ENCODE results near the gene ST6GAL1. TPM values are rescaled to one million over a fixed set of nuclear protein-coding genes. Genes with fewer than 3 reads are reported as not detected.
A peak's percentile ranks its signal among the peaks of the same experiment; 100 is the strongest.

ST6GAL1 gene
- total and polyA plus RNA-seq, 4 donors = 15.1 to 113 (median 60.4) TPM

GRCh38 chr3:186937017-186937875 lies 6.9 kb downstream of the ST6GAL1 start:
- no peak overlapping the region for H3K4me3 ChIP-seq
- DNase-seq = no peak
- H3K4me1 ChIP-seq (ENCODE audit: control insufficient read depth in 5 of 5, insufficient read depth in 5 of 5, low read length in 5 of 5) = peaks cover 6 to 24% (median 20%) of the 10 kb centered on the region in 5 donors
- peaks cover 0 to 5% (median 0%) of the 10 kb centered on the region in 4 donors for H3K36me3 ChIP-seq (ENCODE audit: control insufficient read depth in 4 of 4, insufficient read depth in 4 of 4, low read length in 4 of 4)
- H3K27me3 ChIP-seq (ENCODE audit: control insufficient read depth in 3 of 3, insufficient read depth in 3 of 3, low read length in 2 of 3) = no peaks in the 10 kb centered on the region
- ATAC-seq (ENCODE audit: insufficient read depth, low FRiP score) = no peak
- no peak overlapping the region for H3K9ac ChIP-seq (ENCODE audit: insufficient read depth in 1 of 2, low read length in 2 of 2)
- H3K27ac ChIP-seq (ENCODE audit: low read depth in 1 of 2, low read length in 1 of 2) = peak overlapping the region in 1 of 2 donors; percentile 68
- 78 to 92% methylated on average over 10 of the region's 10 CpGs for WGBS, 2 donors
- no peak for TF ChIP-seq CTCF (IDR thresholded peaks at IDR 0.05; ENCODE audit: control extremely low read depth, extremely low read depth)
- no peaks in the 10 kb centered on the region for H3K9me3 ChIP-seq (ENCODE audit: control insufficient read depth in 4 of 4, insufficient read depth in 3 of 4, low read length in 3 of 4)

GRCh38 chr3:186938716-186939115 lies 8.4 kb downstream of the ST6GAL1 start:
- Histone ChIP-seq H3K9ac (ENCODE audit: insufficient read depth in 1 of 2, low read length in 2 of 2) (no peak overlapping the region), H3K27me3 (ENCODE audit: control insufficient read depth in 3 of 3, insufficient read depth in 3 of 3, low read length in 2 of 3) (no peaks in the 10 kb centered on the region), H3K4me1 (ENCODE audit: control insufficient read depth in 5 of 5, insufficient read depth in 5 of 5, low read length in 5 of 5) (peaks cover 6 to 31% (median 19%) of the 10 kb centered on the region in 5 donors), H3K36me3 (ENCODE audit: control insufficient read depth in 4 of 4, insufficient read depth in 4 of 4, low read length in 4 of 4) (peaks cover 0 to 4% (median 0%) of the 10 kb centered on the region in 4 donors), H3K4me3 (no peak overlapping the region), H3K27ac (ENCODE audit: low read depth in 1 of 2, low read length in 1 of 2) (peak overlapping the region in 1 of 2 donors; percentile 90), H3K9me3 (ENCODE audit: control insufficient read depth in 4 of 4, insufficient read depth in 3 of 4, low read length in 3 of 4) (no peaks in the 10 kb centered on the region)
- no peak for TF ChIP-seq CTCF (IDR thresholded peaks at IDR 0.05; ENCODE audit: control extremely low read depth, extremely low read depth)
- WGBS, 2 donors = 80 to 82% methylated on average over 6 of the region's 6 CpGs
- DNase-seq = peak in 2 of 3 donors; percentile 20 to 57
- ATAC-seq (ENCODE audit: insufficient read depth, low FRiP score) = no peak

GRCh38 chr3:186939536-186939935 lies 9.2 kb downstream of the ST6GAL1 start:
- ATAC-seq (ENCODE audit: insufficient read depth, low FRiP score) = no peak
- H3K4me1 ChIP-seq (ENCODE audit: control insufficient read depth in 5 of 5, insufficient read depth in 5 of 5, low read length in 5 of 5) = peaks cover 6 to 31% (median 19%) of the 10 kb centered on the region in 5 donors
- no peak for TF ChIP-seq CTCF (IDR thresholded peaks at IDR 0.05; ENCODE audit: control extremely low read depth, extremely low read depth)
- no peaks in the 10 kb centered on the region for H3K36me3 ChIP-seq (ENCODE audit: control insufficient read depth in 4 of 4, insufficient read depth in 4 of 4, low read length in 4 of 4)
- no peaks in the 10 kb centered on the region for H3K27me3 ChIP-seq (ENCODE audit: control insufficient read depth in 3 of 3, insufficient read depth in 3 of 3, low read length in 2 of 3)
- H3K9ac ChIP-seq (ENCODE audit: insufficient read depth in 1 of 2, low read length in 2 of 2) = no peak overlapping the region
- 96 to 97% methylated on average over 5 of the region's 5 CpGs for WGBS, 2 donors
- H3K27ac ChIP-seq (ENCODE audit: low read depth in 1 of 2, low read length in 1 of 2) = peak overlapping the region; percentile 1 to 90
- H3K9me3 ChIP-seq (ENCODE audit: control insufficient read depth in 4 of 4, insufficient read depth in 3 of 4, low read length in 3 of 4) = no peaks in the 10 kb centered on the region
- no peak overlapping the region for H3K4me3 ChIP-seq
- no peak for DNase-seq

Data from lung (tissue), 12 donors.